ENCODE measurements around the gene PFDN6. TPM values are rescaled to one million over a fixed set of nuclear protein-coding genes. Genes with fewer than 3 reads are reported as not detected.

The PFDN6 gene
- total and polyA plus RNA-seq, 9 of the 15 experiments (the other 6 are each of a cell fraction or from before 2014, with no cell fraction given): 6.8 to 475 (median 216) TPM

GRCh38 chr6:33317669-33318425 lies 28.4 kb downstream of the PFDN6 start, which contains the start of gene ZBTB22 (continued):
- TF ChIP-seq, protein P1, sequence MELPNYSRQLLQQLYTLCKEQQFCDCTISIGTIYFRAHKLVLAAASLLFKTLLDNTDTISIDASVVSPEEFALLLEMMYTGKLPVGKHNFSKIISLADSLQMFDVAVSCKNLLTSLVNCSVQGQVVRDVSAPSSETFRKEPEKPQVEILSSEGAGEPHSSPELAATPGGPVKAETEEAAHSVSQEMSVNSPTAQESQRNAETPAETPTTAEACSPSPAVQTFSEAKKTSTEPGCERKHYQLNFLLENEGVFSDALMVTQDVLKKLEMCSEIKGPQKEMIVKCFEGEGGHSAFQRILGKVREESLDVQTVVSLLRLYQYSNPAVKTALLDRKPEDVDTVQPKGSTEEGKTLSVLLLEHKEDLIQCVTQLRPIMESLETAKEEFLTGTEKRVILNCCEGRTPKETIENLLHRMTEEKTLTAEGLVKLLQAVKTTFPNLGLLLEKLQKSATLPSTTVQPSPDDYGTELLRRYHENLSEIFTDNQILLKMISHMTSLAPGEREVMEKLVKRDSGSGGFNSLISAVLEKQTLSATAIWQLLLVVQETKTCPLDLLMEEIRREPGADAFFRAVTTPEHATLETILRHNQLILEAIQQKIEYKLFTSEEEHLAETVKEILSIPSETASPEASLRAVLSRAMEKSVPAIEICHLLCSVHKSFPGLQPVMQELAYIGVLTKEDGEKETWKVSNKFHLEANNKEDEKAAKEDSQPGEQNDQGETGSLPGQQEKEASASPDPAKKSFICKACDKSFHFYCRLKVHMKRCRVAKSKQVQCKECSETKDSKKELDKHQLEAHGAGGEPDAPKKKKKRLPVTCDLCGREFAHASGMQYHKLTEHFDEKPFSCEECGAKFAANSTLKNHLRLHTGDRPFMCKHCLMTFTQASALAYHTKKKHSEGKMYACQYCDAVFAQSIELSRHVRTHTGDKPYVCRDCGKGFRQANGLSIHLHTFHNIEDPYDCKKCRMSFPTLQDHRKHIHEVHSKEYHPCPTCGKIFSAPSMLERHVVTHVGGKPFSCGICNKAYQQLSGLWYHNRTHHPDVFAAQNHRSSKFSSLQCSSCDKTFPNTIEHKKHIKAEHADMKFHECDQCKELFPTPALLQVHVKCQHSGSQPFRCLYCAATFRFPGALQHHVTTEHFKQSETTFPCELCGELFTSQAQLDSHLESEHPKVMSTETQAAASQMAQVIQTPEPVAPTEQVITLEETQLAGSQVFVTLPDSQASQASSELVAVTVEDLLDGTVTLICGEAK (IDR thresholded peaks at IDR 0.05): peak; percentile 58
- TF ChIP-seq, protein P1 (CRISPR knock-in tag; IDR thresholded peaks at IDR 0.05): no peak
- TF ChIP-seq ZNF274 (IDR thresholded peaks at IDR 0.05; ENCODE audit: borderline replicate concordance, low read depth, low read length) (no peak), TAF15 (IDR thresholded peaks at IDR 0.05; ENCODE audit: low read depth, low read length) (no peak), TOE1 (IDR thresholded peaks at IDR 0.05; ENCODE audit: borderline replicate concordance) (peak; percentile 95), TOE1 (CRISPR knock-in tag; IDR thresholded peaks at IDR 0.05; ENCODE audit: borderline replicate concordance, low read depth) (no peak), HNRNPH1 (optimal IDR thresholded peaks at IDR 0.05; ENCODE audit: low read depth, low read length) (no peak), CAMTA2 (CRISPR knock-in tag; conservative IDR thresholded peaks at IDR 0.05) (0 out of 2 replicates have a peak, but pooled peaks have one; percentile 9), ETV6 (IDR thresholded peaks at IDR 0.05; ENCODE audit: borderline replicate concordance in 1 of 2, low read depth in 2 of 2, low read length in 1 of 2) (peak in 1 of 2 experiments; percentile 80; a peak in 1 of 4 replicates), ETV6 (CRISPR knock-in tag; IDR thresholded peaks at IDR 0.05; ENCODE audit: borderline replicate concordance) (no peak), NBN (IDR thresholded peaks at IDR 0.05; ENCODE audit: low read depth) (no peak; the same call in 1 of the 2 replicates), TSC22D4 (tag; IDR thresholded peaks at IDR 0.05) (no peak), CHD1 (IDR thresholded peaks at IDR 0.05; ENCODE audit: low read length) (no peak)

Measured in K562 (cell line).